Thyroid gland (tissue), 4 donors: Measurements from ENCODE around the gene NFIA. TPM values are rescaled to one million over a fixed set of nuclear protein-coding genes. Genes with fewer than 3 reads are reported as not detected.

Experiments used
- DNase-seq, 2 donors: peaks; one replicate each; pipeline ENCODE4 v3.0.0-alpha.2; 2019
- H3K27ac ChIP-seq, 3 donors: fragments of 200-600 bp; sonication (generic); 1 replicate in 2 of 3; 2 replicates in 1 of 3; pipeline ENCODE4 v1.5.1; 2016 to 2019; ENCODE audit warnings: mild to moderate bottlenecking in 1 of 3, moderate library complexity in 1 of 3
- H3K27me3 ChIP-seq: fragments of 200-600 bp; sonication (generic); one replicate; pipeline ENCODE4 v1.5.1; 2019
- H3K36me3 ChIP-seq, 2 donors: fragments of 200-600 bp; sonication (generic); one replicate each; pipeline ENCODE4 v1.5.1; 2016 to 2019
- H3K4me1 ChIP-seq, 2 donors: fragments of 200-600 bp; sonication (generic); one replicate each; pipeline ENCODE4 v1.5.1; 2017 to 2019
- H3K4me3 ChIP-seq, 3 donors: fragments of 200-600 bp; sonication (generic); replicated peaks in 1 of 3; 1 replicate in 2 of 3; 2 replicates in 1 of 3; pipeline ENCODE4 v1.5.1; 2016; ENCODE audit warnings: mild to moderate bottlenecking in 1 of 3
- H3K9me3 ChIP-seq: fragments of 200-600 bp; sonication (generic); one replicate; pipeline ENCODE4 v1.5.1; 2017
- POLR2A ChIP-seq, 2 donors: fragments of 450-650 bp; IDR thresholded peaks; one replicate each; pipeline ENCODE4 v1.6.1; 2017; ENCODE audit warnings: antibody characterized with exemption in 2 of 2, mild to moderate bottlenecking in 2 of 2, moderate library complexity in 1 of 2
- WGBS, 2 donors: methylation state at CpG; one replicate each; pipeline ENCODE4 v1.1.5; 2017; 5-methylcytosine and 5-hydroxymethylcytosine counted together
- intact Hi-C: fragments of 100-400 bp; cut with DNase I; formaldehyde crosslinking; loops from one replicate; pipeline ENCODE4 v1.15.1; 2023
- total RNA-seq, 4 donors: library from RNA; depleted of rRNA; stranded (reverse); fragments of >200 nt; gene quantifications; one replicate each; pipeline ENCODE4 v1.2.3, GENCODE V29; 2016
- TF ChIP-seq, protein P1 (sequence below), 6 experiments: fragments of 200-600 bp in 3 of 6; fragments of 450-650 bp in 3 of 6; sonication (generic) in 3 of 6; IDR thresholded peaks; one replicate each; pipeline ENCODE4 v1.5.1; 2016 to 2019; ENCODE audit warnings: antibody characterized with exemption in 6 of 6, mild to moderate bottlenecking in 2 of 6, inconsistent platforms in 1 of 6, moderate library complexity in 1 of 6

The NFIA gene
- total RNA-seq, 4 donors from 2014 or later, result 105 to 149 (median 118) TPM

DNA sequence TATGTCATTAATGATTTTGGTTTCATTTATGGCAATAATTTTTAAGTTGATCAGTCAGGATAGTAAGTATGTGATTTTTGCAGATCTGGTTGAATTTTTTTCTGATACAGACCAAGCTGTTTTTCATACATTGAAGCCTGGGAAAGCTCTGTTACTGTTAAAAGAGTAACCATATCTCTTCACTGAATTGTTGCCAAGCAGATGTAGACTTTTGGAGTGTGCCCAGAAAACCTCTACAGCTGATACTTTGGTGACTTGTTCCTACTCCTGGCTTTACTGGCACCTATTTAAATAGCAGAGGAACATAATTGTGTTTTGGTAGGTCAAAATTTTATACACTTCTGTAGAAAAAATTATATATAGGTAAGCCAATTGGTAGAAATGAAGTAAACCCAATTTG lies 49.4 kb downstream of the NFIA start:
- DNase-seq, result no peak
- Histone ChIP-seq H3K4me1 (peaks cover 56 to 65% of the 10 kb centered on the region in 2 donors), H3K27me3 (no peaks in the 10 kb centered on the region), H3K9me3 (no peaks in the 10 kb centered on the region), H3K4me3 (no peak overlapping the region), H3K27ac (peak overlapping the region in 2 of 3 donors; percentile 60 to 84), H3K36me3 (no peaks in the 10 kb centered on the region)
- TF ChIP-seq POLR2A (IDR thresholded peaks at IDR 0.05), result no peak
- TF ChIP-seq, protein P1, sequence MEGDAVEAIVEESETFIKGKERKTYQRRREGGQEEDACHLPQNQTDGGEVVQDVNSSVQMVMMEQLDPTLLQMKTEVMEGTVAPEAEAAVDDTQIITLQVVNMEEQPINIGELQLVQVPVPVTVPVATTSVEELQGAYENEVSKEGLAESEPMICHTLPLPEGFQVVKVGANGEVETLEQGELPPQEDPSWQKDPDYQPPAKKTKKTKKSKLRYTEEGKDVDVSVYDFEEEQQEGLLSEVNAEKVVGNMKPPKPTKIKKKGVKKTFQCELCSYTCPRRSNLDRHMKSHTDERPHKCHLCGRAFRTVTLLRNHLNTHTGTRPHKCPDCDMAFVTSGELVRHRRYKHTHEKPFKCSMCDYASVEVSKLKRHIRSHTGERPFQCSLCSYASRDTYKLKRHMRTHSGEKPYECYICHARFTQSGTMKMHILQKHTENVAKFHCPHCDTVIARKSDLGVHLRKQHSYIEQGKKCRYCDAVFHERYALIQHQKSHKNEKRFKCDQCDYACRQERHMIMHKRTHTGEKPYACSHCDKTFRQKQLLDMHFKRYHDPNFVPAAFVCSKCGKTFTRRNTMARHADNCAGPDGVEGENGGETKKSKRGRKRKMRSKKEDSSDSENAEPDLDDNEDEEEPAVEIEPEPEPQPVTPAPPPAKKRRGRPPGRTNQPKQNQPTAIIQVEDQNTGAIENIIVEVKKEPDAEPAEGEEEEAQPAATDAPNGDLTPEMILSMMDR (IDR thresholded peaks at IDR 0.05), result no peak
- intact Hi-C loops, result no loop called here

DNA sequence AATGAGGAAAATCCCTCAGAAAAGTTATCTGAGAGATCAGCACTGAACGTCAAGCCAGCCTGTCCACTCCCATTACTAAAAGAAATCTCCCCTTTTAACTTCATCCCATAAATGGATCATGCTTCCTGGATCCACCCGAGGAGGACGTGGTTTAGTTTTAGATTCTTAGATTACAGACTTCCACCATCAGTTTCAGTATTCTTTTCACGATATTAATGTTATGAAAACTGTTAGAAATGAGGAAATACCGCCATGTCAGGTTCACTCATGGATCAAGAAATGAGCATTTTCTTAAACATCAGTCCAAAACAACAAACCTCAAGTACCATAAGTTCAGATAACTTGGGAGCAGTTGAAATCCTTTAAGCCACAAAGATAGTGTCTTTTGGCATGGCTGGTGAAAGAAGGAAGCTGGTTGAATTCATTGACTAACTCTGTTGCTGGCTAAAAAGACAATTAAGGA lies 49.8 kb downstream of the NFIA start:
- no peaks in the 10 kb centered on the region for H3K9me3 ChIP-seq
- H3K4me1 ChIP-seq, result peaks cover 61 to 70% of the 10 kb centered on the region in 2 donors
- TF ChIP-seq POLR2A (IDR thresholded peaks at IDR 0.05), result no peak
- H3K36me3 ChIP-seq, result no peaks in the 10 kb centered on the region
- 37 to 45% methylated on average over 5 of the region's 5 CpGs for WGBS, 2 donors
- H3K4me3 ChIP-seq, result no peak overlapping the region
- H3K27me3 ChIP-seq, result no peaks in the 10 kb centered on the region
- intact Hi-C loops, result no loop called here
- no peak for DNase-seq
- peak overlapping the region; percentile 54 to 84 (median 60) for H3K27ac ChIP-seq

DNA sequence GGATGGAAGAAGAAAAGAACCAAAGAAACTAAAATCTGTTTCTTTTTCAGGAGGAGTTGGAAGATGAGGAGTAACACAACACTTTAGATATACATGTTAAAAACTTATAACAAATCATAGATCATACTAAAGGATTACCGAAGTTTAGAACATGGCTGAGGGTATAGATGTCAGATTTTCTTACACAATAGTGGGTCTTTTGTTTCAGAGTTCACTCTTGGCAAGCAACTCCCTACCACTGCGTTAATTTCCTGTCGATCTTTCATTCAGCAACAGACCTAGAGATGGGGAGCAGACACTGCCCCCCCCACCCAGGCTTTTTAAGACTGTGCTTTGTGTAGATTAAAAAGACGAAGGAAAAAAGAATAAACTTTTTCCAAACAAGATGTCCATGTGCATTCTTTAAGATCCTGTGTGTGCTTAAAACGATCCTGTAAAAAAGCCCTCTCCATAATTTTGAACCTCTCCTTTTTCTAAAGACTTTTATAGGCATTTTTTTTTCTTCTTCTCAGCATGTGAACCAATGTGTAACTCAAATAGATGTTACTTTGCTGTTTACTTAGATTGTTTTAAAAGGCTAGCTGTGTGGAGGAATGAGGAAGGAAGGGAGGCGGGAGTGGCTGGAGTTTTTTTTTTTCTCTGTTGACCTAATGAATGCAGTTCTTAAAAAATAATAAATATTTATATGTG lies 50.4 kb downstream of the NFIA start:
- no peak for DNase-seq
- WGBS, 2 donors, result 17 to 20% methylated on average over 6 of the region's 6 CpGs
- no peaks in the 10 kb centered on the region for H3K27me3 ChIP-seq
- TF ChIP-seq, protein P1 (IDR thresholded peaks at IDR 0.05), result no peak
- TF ChIP-seq POLR2A (IDR thresholded peaks at IDR 0.05), result no peak
- no peak overlapping the region for H3K4me3 ChIP-seq
- no peaks in the 10 kb centered on the region for H3K36me3 ChIP-seq
- peak overlapping the region; percentile 54 to 84 (median 60) for H3K27ac ChIP-seq
- peaks cover 62 to 74% of the 10 kb centered on the region in 2 donors for H3K4me1 ChIP-seq
- no peaks in the 10 kb centered on the region for H3K9me3 ChIP-seq
- intact Hi-C loops, result no loop called here

DNA sequence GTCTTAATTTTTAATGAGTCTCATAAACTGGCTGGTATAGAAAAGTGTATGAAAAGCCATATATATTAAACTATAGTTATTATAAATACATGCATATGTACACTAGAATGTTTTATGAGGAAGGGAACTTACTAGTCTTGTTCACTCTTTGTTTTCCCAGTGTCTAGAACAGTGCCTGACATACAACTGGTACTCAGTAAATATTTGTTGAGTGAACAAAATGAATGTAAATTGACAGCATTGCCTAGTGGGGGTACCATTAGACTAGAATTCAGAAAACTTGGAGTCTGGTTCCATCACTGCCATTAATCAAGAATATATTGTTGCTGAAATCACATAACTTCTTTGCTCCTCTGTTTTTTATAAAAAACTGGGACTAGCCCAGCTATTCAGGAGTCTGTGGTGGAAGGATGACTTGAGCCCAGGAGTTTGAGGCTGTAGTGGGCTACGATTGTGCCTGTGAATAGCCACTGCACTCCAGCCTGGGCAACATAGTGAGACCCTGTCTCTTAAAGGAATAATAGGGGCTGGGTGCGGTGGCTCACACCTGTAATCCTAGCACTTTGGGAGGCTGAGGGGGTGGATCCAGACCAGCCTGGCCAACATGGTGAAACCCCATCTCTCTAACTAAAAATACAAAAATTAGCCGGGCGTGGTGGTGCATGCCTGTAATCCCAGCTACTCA lies 51.1 kb downstream of the NFIA start:
- 91 to 95% methylated on average over 4 of the region's 4 CpGs for WGBS, 2 donors
- no peaks in the 10 kb centered on the region for H3K36me3 ChIP-seq
- H3K27ac ChIP-seq, result peak overlapping the region; percentile 54 to 84 (median 60)
- no peak overlapping the region for H3K4me3 ChIP-seq
- peaks cover 67 to 81% of the 10 kb centered on the region in 2 donors for H3K4me1 ChIP-seq
- DNase-seq, result no peak
- no peaks in the 10 kb centered on the region for H3K9me3 ChIP-seq
- intact Hi-C loops, result no loop called here
- TF ChIP-seq, protein P1 (IDR thresholded peaks at IDR 0.05), result no peak
- no peak for TF ChIP-seq POLR2A (IDR thresholded peaks at IDR 0.05)
- H3K27me3 ChIP-seq, result no peaks in the 10 kb centered on the region

DNA sequence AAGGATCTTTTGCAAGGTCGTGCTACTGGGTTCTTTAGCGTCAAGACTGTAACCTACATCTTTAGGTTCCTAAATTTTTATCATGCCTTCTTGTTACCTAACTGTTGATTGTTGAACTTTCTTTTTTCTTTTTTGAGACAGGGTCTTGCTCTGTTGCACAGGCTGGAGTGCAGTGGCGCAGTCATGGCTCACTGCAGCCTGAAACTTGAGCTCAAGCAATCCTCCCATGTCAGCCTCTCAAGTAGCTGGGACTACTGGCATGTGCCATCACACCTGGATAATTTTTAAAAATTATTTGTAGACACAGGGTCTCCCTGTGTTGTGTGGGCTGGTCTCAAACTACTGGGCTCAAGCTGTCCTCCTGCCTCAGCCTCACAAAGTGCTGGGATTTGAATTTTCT lies 52.9 kb downstream of the NFIA start:
- WGBS, 2 donors, result 32 to 44% methylated on average over 3 of the region's 3 CpGs
- Histone ChIP-seq H3K27me3 (no peaks in the 10 kb centered on the region), H3K36me3 (no peaks in the 10 kb centered on the region), H3K9me3 (no peaks in the 10 kb centered on the region), H3K27ac (peak overlapping the region; percentile 32 to 84 (median 60)), H3K4me3 (no peak overlapping the region), H3K4me1 (peaks cover 83 to 97% of the 10 kb centered on the region in 2 donors)
- intact Hi-C loops, result no loop called here
- TF ChIP-seq POLR2A (IDR thresholded peaks at IDR 0.05), result no peak
- TF ChIP-seq, protein P1 (IDR thresholded peaks at IDR 0.05), result no peak
- peak; percentile 83 to 87 for DNase-seq
